ENCODE measurements around the gene KRTAP5-2.
"Not testable (repeated sequence)": the region's sequence is repeated elsewhere in the genome, so short reads cannot be mapped to it uniquely, and the experiment has no call there.

Gene KRTAP5-2

GRCh38 chr11:1604711-1605110 is 6.6 kb upstream of the KRTAP5-2 start:
- DNase-seq (ENCODE audit: low read depth) = no peak
- TF ChIP-seq CTCF (conservative IDR thresholded peaks at IDR 0.05; ENCODE audit: low read depth, low read length) = no peak
- H3K4me3 ChIP-seq (ENCODE audit: low read length) = no peak overlapping the region

GRCh38 chr11:1604181-1604580 is 6.1 kb upstream of the KRTAP5-2 start:
- no peak for TF ChIP-seq CTCF (conservative IDR thresholded peaks at IDR 0.05; ENCODE audit: low read depth, low read length)
- H3K4me3 ChIP-seq (ENCODE audit: low read length) = no peak overlapping the region
- no peak for DNase-seq (ENCODE audit: low read depth)

GRCh38 chr11:1603629-1604028 is 5.5 kb upstream of the KRTAP5-2 start:
- no peak overlapping the region for H3K4me3 ChIP-seq (ENCODE audit: low read length)
- TF ChIP-seq CTCF (conservative IDR thresholded peaks at IDR 0.05; ENCODE audit: low read depth, low read length) = no peak
- no peak for DNase-seq (ENCODE audit: low read depth)

GRCh38 chr11:1601663-1602062 is 3.6 kb upstream of the KRTAP5-2 start:
- H3K4me3 ChIP-seq (ENCODE audit: low read length); DNase-seq (ENCODE audit: low read depth): not testable (repeated sequence)

GRCh38 chr11:1600626-1601025 is 2.5 kb upstream of the KRTAP5-2 start:
- no peak for TF ChIP-seq CTCF (conservative IDR thresholded peaks at IDR 0.05; ENCODE audit: low read depth, low read length)
- H3K4me3 ChIP-seq (ENCODE audit: low read length) = no peak overlapping the region
- no peak for DNase-seq (ENCODE audit: low read depth)

GRCh38 chr11:1598816-1599215 is 722 bp upstream of the KRTAP5-2 start:
- DNase-seq (ENCODE audit: low read depth) = no peak
- no peak overlapping the region for H3K4me3 ChIP-seq (ENCODE audit: low read length)
- TF ChIP-seq CTCF (conservative IDR thresholded peaks at IDR 0.05; ENCODE audit: low read depth, low read length) = no peak

GRCh38 chr11:1598406-1598805 is 312 bp upstream of the KRTAP5-2 start:
- not testable (repeated sequence) for H3K4me3 ChIP-seq (ENCODE audit: low read length); DNase-seq (ENCODE audit: low read depth)

- DNase-seq (ENCODE audit: low read depth) = no peak
- TF ChIP-seq CTCF (conservative IDR thresholded peaks at IDR 0.05; ENCODE audit: low read depth, low read length) = no peak
Measured at GRCh38 chr11:1597331-1597993, 632 bp downstream of the KRTAP5-2 start.

GRCh38 chr11:1596576-1597121 is 1.4 kb downstream of the KRTAP5-2 start:
- H3K4me3 ChIP-seq (ENCODE audit: low read length); DNase-seq (ENCODE audit: low read depth): not testable (repeated sequence)

More at GRCh38 chr11:1597331-1597993, 632 bp downstream of the KRTAP5-2 start:
- no peak overlapping the region for H3K4me3 ChIP-seq (ENCODE audit: low read length)

GRCh38 chr11:1595994-1596575 is 2.0 kb downstream of the KRTAP5-2 start:
- not testable (repeated sequence) for DNase-seq (ENCODE audit: low read depth); H3K4me3 ChIP-seq (ENCODE audit: low read length)

All from retinal pigment epithelial cell (primary cell).